Measurements from ENCODE around the gene PRLR. TPM values are rescaled to one million over a fixed set of nuclear protein-coding genes. Genes with fewer than 3 reads are reported as not detected.

Gene PRLR
- total and polyA plus RNA-seq, 9 of the 15 experiments (the other 6 are each of a cell fraction or from before 2014, with no cell fraction given) = 0.02 TPM; not detected in 8

- WGBS (ENCODE audit: insufficient coverage, low coverage, missing lambda C conversion rate) = 2% methylated on average over 7 of the region's 7 CpGs
- Histone ChIP-seq H3K4me2 (ENCODE audit: insufficient read depth, low read length) (no peak overlapping the region), H3K4me1 (replicated peaks in 1 of 2; ENCODE audit: control insufficient read depth in 2 of 2, insufficient read depth in 2 of 2, low read length in 2 of 2) (no peaks in the 10 kb centered on the region), H3K9ac (ENCODE audit: insufficient read depth in 1 of 2, low read depth in 2 of 2, low read length in 2 of 2) (no peak overlapping the region), H2AFZ (ENCODE audit: low read depth, low read length) (no peak overlapping the region), H3K9me1 (ENCODE audit: control insufficient read depth, insufficient read depth, low read length) (no peaks in the 10 kb centered on the region), H3K27ac (ENCODE audit: extremely low read depth, low read depth, low read length) (no peak overlapping the region), H3K27me3 (ENCODE audit: control insufficient read depth in 2 of 2, insufficient read depth in 2 of 2, low read length in 2 of 2) (no peaks in the 10 kb centered on the region; a peak in 1 of 5 replicates), H3K4me3 (no peak overlapping the region), H3K36me3 (ENCODE audit: control insufficient read depth, insufficient read depth, low read length) (no peaks in the 10 kb centered on the region), H4K20me1 (replicated peaks; ENCODE audit: control insufficient read depth, insufficient read depth, low read length) (no peaks in the 10 kb centered on the region), H3K79me2 (ENCODE audit: control insufficient read depth, insufficient read depth, low read length) (no peaks in the 10 kb centered on the region), H3K9me3 (replicated peaks; ENCODE audit: control insufficient read depth, insufficient read depth, low read depth, low read length) (no peaks in the 10 kb centered on the region)
- in situ Hi-C loops (cut with MboI) (no loop called here), intact Hi-C loops (cut with micrococcal nuclease) (no loop called here)
- ATAC-seq (no peak), DNase-seq (ENCODE audit: extremely low read depth in 1 of 4, low spot score in 3 of 4) (no peak), FAIRE-seq (no peak)
- no TSS peak for BruUV-seq (replicated peaks)
- CTCF ChIA-PET (ENCODE audit: low intra/inter-chr PET ratio) = no interaction called here
- POLR2A ChIA-PET = no interaction called here
- TF ChIP-seq NR2C2 (CRISPR knock-in tag; IDR thresholded peaks at IDR 0.05) (no peak), NR2C2 (tag; IDR thresholded peaks at IDR 0.05) (no peak), ARID1B (IDR thresholded peaks at IDR 0.05) (no peak), ELK1 (CRISPR knock-in tag; IDR thresholded peaks at IDR 0.05) (no peak), ZNF239 (CRISPR knock-in tag; IDR thresholded peaks at IDR 0.05) (no peak), ATF3 (IDR thresholded peaks at IDR 0.05) (no peak), ATF3 (CRISPR knock-in tag; conservative IDR thresholded peaks at IDR 0.05) (no peak), SUPT5H (IDR thresholded peaks at IDR 0.05) (no peak), BACH1 (tag; IDR thresholded peaks at IDR 0.05) (no peak), TSC22D4 (tag; IDR thresholded peaks at IDR 0.05) (no peak), KLF16 (IDR thresholded peaks at IDR 0.05) (no peak), ATF2 (CRISPR knock-in tag; IDR thresholded peaks at IDR 0.05) (no peak), GABPB1 (CRISPR knock-in tag; IDR thresholded peaks at IDR 0.05) (no peak), NCOA2 (IDR thresholded peaks at IDR 0.05; ENCODE audit: partially characterized antibody in 2 of 2) (no peak), RBM17 (IDR thresholded peaks at IDR 0.05; ENCODE audit: borderline replicate concordance, low read depth, low read length) (no peak), CBFB (CRISPR knock-in tag; IDR thresholded peaks at IDR 0.05) (no peak), HNRNPUL1 (IDR thresholded peaks at IDR 0.05; ENCODE audit: low read length) (no peak), ZC3H8 (IDR thresholded peaks at IDR 0.05) (no peak)
Observed at GRCh38 chr5:35158622-35159369, 71.5 kb downstream of the PRLR start.

All from K562 (cell line).